ENCODE data around the gene TP73.

DNA sequence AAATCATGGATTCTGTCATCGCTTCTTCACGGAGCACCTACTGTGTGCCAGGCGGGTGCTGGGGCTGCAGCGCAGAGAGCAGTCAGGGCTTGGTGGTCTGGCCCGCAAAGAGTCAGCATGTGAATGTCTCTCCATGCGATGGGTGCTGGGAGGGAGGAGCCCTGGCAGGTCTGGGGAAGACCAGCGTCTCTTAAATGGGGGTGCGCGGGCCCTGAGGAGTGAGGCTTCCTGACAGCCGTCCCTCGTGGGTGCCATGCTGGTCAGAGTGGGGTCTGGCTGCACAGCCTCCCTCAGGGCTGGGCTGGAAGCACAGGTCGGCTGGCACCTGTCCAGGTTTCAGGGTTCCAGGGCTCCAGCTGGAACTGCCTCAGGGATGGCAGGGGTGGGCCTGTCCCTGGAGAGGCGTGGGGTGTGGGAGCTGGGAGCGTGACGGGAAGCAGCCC lies 18.5 kb downstream of the TP73 start:
- TF ChIP-seq GATA2 (IDR thresholded peaks at IDR 0.05; ENCODE audit: low read depth, low read length) (no peak), GATA3 (IDR thresholded peaks at IDR 0.05; ENCODE audit: low read depth, low read length) (no peak)

All from SH-SY5Y (cell line).